Panc1 (cell line): ENCODE data around the gene ZNF362. TPM values are rescaled to one million over a fixed set of nuclear protein-coding genes. Genes with fewer than 3 reads are reported as not detected.

Experiments
- ATAC-seq: fragments of 200-7000 bp; cut with Tn5 transposase; 2 replicates; pipeline ENCODE4 v1.9.1; 2020; ENCODE audit warnings: mild to moderate bottlenecking, moderate library complexity
- BruUV-seq: library from RNA; stranded (reverse); fragments of 400-500 nt; replicated peaks from 2 replicates; lab custom pipeline; 2021; lab: Mats Ljungman, UMichigan
- CTCF ChIA-PET: fragments of 300-600 bp; sonication (Branson Sonifier 250); formaldehyde crosslinking; loops from one replicate; lab custom pipeline; 2022; ENCODE audit warnings: antibody characterized with exemption; lab: Charles Lee
- POLR2A ChIA-PET: fragments of 300-600 bp; sonication (Branson Sonifier 250); formaldehyde crosslinking; loops from one replicate; lab custom pipeline; 2022; ENCODE audit warnings: antibody characterized with exemption; lab: Charles Lee
- DNase-seq: peaks from one replicate; pipeline ENCODE4 v3.0.0-alpha.2; 2010; ENCODE audit warnings: low read depth, low spot score
- H3K27ac ChIP-seq: 2 replicates; pipeline ENCODE4 v1.5.1; 2011; ENCODE audit warnings: mild to moderate bottlenecking, low read length, inconsistent platforms
- H3K27me3 ChIP-seq: fragments of 200-500 bp; sonication (Bioruptor generic); 2 replicates; pipeline ENCODE4 v1.6.0; 2014; ENCODE audit warnings: low read length, inconsistent platforms; ENCODE audit not compliant: control insufficient read depth, insufficient read depth
- H3K36me3 ChIP-seq: fragments of 200-500 bp; sonication (Bioruptor generic); 2 replicates; pipeline ENCODE4 v1.5.1; 2014; ENCODE audit warnings: inconsistent platforms, mild to moderate bottlenecking, low read length, moderate library complexity; ENCODE audit not compliant: control insufficient read depth, insufficient read depth
- H3K4me1 ChIP-seq: 2 replicates; pipeline ENCODE4 v1.5.1; 2011; ENCODE audit warnings: inconsistent platforms, mild to moderate bottlenecking, low read length, moderate library complexity; ENCODE audit not compliant: control insufficient read depth, insufficient read depth
- H3K4me3 ChIP-seq, 2 experiments: 2 replicates each; pipeline ENCODE4 v1.5.1; 2011 to 2012; ENCODE audit warnings: low read depth in 2 of 2, low read length in 2 of 2, mild to moderate bottlenecking in 2 of 2, inconsistent platforms in 1 of 2, moderate library complexity in 1 of 2
- H3K9me3 ChIP-seq: fragments of 200-500 bp; sonication (Bioruptor generic); 2 replicates; pipeline ENCODE4 v1.5.1; 2014; ENCODE audit warnings: low read depth, mild to moderate bottlenecking, inconsistent platforms, low read length, moderate library complexity; ENCODE audit not compliant: control insufficient read depth, insufficient read depth
- POLR2AphosphoS5 ChIP-seq: IDR thresholded peaks from 2 replicates; pipeline ENCODE4 v1.6.1; 2012; ENCODE audit warnings: mild to moderate bottlenecking, low read depth, low read length, moderate library complexity
- REST ChIP-seq, 2 experiments: IDR thresholded peaks; 2 replicates each; pipeline ENCODE4 v1.6.1; 2011 to 2012; ENCODE audit warnings: low read depth in 2 of 2, control low read depth in 1 of 2, low read length in 1 of 2, mild to moderate bottlenecking in 1 of 2, moderate library complexity in 1 of 2; ENCODE audit not compliant: insufficient read depth in 1 of 2
- SIN3A ChIP-seq: IDR thresholded peaks from 2 replicates; pipeline ENCODE4 v1.6.1; 2012; ENCODE audit warnings: low read depth, mild to moderate bottlenecking, low read length, moderate library complexity, borderline replicate concordance; ENCODE audit not compliant: insufficient read depth
- TCF7L2 ChIP-seq: IDR thresholded peaks from 2 replicates; pipeline ENCODE4 v1.6.1; 2011; ENCODE audit warnings: mild to moderate bottlenecking, low read depth, low read length, inconsistent platforms
- in situ Hi-C: cut with HindIII; loops from 2 replicates; pipeline ENCODE4 v1.10.0; 2016; ENCODE audit warnings: low sequenced_read_pairs, low pct_unique_long_range_greater_than_20kb
- intact Hi-C: fragments of 100-400 bp; cut with micrococcal nuclease; formaldehyde crosslinking; loops from one replicate; pipeline ENCODE4 v1.10.0; 2022; ENCODE audit not compliant: unreplicated experiment
- total RNA-seq: library from RNA; stranded (reverse); gene quantifications from one replicate; pipeline ENCODE4 v1.2.1, GENCODE V29; 2021; ENCODE audit not compliant: unreplicated experiment
- TF ChIP-seq, protein P1 (sequence below): fragments of 450-650 bp; IDR thresholded peaks from 2 replicates; pipeline ENCODE4 v1.5.1; 2017; ENCODE audit warnings: mild to moderate bottlenecking

The ZNF362 gene
- total RNA-seq, 1 experiment from 2014 or later, result 17.5 TPM

- Histone ChIP-seq H3K27ac (no peak overlapping the region), H3K9me3 (no peaks in the 10 kb centered on the region), H3K36me3 (no peaks in the 10 kb centered on the region), H3K27me3 (no peaks in the 10 kb centered on the region), H3K4me3 (no peak overlapping the region), H3K4me1 (0 out of 2 replicates have a peak, but pooled peaks cover 3% of the 10 kb centered on the region)
- CTCF ChIA-PET, result interaction anchor here (0.6 to 0.7 kb wide), 3 partner anchors 159 to 574 kb away, joined by 3 to 5 read pairs (median 4); no protein-coding TSS in a partner anchor
- no TSS peak for BruUV-seq
- TF ChIP-seq TCF7L2 (no peak), SIN3A (no peak), REST (IDR thresholded peaks at IDR 0.05; ENCODE audit: insufficient read depth in 1 of 2, low read depth in 2 of 2, low read length in 1 of 2) (no peak), POLR2AphosphoS5 (no peak)
- TF ChIP-seq, protein P1, sequence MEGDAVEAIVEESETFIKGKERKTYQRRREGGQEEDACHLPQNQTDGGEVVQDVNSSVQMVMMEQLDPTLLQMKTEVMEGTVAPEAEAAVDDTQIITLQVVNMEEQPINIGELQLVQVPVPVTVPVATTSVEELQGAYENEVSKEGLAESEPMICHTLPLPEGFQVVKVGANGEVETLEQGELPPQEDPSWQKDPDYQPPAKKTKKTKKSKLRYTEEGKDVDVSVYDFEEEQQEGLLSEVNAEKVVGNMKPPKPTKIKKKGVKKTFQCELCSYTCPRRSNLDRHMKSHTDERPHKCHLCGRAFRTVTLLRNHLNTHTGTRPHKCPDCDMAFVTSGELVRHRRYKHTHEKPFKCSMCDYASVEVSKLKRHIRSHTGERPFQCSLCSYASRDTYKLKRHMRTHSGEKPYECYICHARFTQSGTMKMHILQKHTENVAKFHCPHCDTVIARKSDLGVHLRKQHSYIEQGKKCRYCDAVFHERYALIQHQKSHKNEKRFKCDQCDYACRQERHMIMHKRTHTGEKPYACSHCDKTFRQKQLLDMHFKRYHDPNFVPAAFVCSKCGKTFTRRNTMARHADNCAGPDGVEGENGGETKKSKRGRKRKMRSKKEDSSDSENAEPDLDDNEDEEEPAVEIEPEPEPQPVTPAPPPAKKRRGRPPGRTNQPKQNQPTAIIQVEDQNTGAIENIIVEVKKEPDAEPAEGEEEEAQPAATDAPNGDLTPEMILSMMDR, result no peak
- intact Hi-C loops (loop anchor here (5.0 to 10.0 kb wide), 2 partner anchors 82 to 160 kb away; no protein-coding TSS in a partner anchor), in situ Hi-C loops (no loop called here)
- DNase-seq (no peak), ATAC-seq (no peak)
- POLR2A ChIA-PET, result interaction anchor here (0.6 kb wide), 1 partner anchor 1248 kb away, joined by 15 read pairs; no protein-coding TSS in a partner anchor
Measured at GRCh38 chr1:33296824-33297223, 40.5 kb downstream of the ZNF362 start.

DNA sequence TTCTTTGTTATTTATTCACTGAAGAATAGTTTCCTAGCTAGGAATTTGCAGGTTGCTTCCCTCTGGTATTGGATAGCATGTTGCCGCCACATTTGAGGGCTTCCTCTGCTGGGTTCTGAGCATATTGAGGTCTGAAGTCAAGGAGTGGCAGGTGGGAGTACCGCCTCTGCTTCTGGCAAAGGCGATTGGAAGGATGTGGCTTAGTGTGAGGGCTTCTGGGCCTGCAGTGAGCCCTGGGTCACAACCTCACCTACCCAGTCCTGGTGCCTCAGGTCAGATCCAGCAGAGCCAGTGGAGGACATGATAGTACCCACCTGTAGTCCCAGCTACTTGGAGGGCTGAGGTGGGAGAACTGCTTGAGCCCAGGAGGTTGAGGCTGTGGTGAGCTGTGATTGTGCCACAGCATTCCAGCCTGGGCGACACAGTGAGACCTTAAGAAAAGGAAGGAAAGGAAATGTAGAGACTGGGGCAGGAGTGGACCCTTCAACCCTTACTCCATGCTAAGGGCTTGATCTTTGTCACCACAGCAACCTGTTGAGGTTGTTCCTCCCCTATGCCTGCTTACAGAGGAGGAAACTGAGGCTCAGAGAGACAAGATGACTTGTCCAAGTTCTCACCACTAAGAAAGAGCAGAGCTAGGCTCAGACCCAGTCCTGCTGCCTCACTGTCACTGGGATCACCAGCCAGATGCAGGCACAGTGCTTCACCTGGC lies 41.8 kb downstream of the ZNF362 start:
- in situ Hi-C loops, result no loop called here
- BruUV-seq, result no TSS peak
- intact Hi-C loops, result loop anchor here (5.0 to 10.0 kb wide), 2 partner anchors 83 to 159 kb away; no protein-coding TSS in a partner anchor
- Histone ChIP-seq H3K27ac (no peak overlapping the region), H3K4me3 (no peak overlapping the region), H3K27me3 (no peaks in the 10 kb centered on the region), H3K36me3 (no peaks in the 10 kb centered on the region), H3K4me1 (0 out of 2 replicates have a peak, but pooled peaks cover 3% of the 10 kb centered on the region), H3K9me3 (no peaks in the 10 kb centered on the region)
- no peak for DNase-seq
- ATAC-seq, result no peak; the same call in 1 of the 2 replicates
- POLR2A ChIA-PET, result interaction anchor here (0.6 kb wide), 1 partner anchor 52 kb away, joined by 8 read pairs; no protein-coding TSS in a partner anchor
- TF ChIP-seq, protein P1, result no peak
- TF ChIP-seq REST (IDR thresholded peaks at IDR 0.05; ENCODE audit: insufficient read depth in 1 of 2, low read depth in 2 of 2, low read length in 1 of 2) (no peak), POLR2AphosphoS5 (no peak), TCF7L2 (no peak), SIN3A (no peak)
- CTCF ChIA-PET, result interaction anchor here (0.5 to 1.2 kb wide), 4 partner anchors 17 to 171 kb away, joined by 3 to 4 read pairs (median 4); no protein-coding TSS in a partner anchor
